AG04450 (cell line): ENCODE measurements around the gene TAF8. TPM values are rescaled to one million over a fixed set of nuclear protein-coding genes. Genes with fewer than 3 reads are reported as not detected.

Source experiments
- CTCF ChIA-PET: fragments of 300-600, 350-600 bp; formaldehyde crosslinking; extraction: SDS; loops from one replicate; lab custom pipeline; 2022; ENCODE audit warnings: antibody characterized with exemption, inconsistent platforms; lab: Charles Lee
- POLR2A ChIA-PET: fragments of 350-600 bp; formaldehyde crosslinking; extraction: SDS; loops from one replicate; lab custom pipeline; 2021; ENCODE audit warnings: antibody characterized with exemption, inconsistent platforms; lab: Yijun Ruan, JAX
- DNase-seq: peaks from one replicate; pipeline ENCODE4 v3.0.0-alpha.2; 2011; ENCODE audit warnings: low read depth, low spot score
- H3K27ac ChIP-seq: one replicate; pipeline ENCODE4 v1.5.1; 2012; ENCODE audit warnings: low read depth, low read length, control low read depth
- H3K27me3 ChIP-seq: one replicate; pipeline ENCODE4 v1.6.0; 2012; ENCODE audit warnings: low read length; ENCODE audit not compliant: control insufficient read depth, insufficient read depth
- H3K4me3 ChIP-seq: 2 replicates; pipeline ENCODE4 v1.5.1; 2011; ENCODE audit warnings: mild to moderate bottlenecking, low read depth, low read length, control low read depth
- H3K9me3 ChIP-seq: 2 replicates; pipeline ENCODE4 v1.5.1; 2012; ENCODE audit warnings: low read length; ENCODE audit not compliant: control insufficient read depth, insufficient read depth
- CTCF ChIP-seq: IDR thresholded peaks from 2 replicates; pipeline ENCODE4 v1.5.1; 2011; ENCODE audit warnings: low read depth, low read length, control low read depth, inconsistent platforms
- polyA plus RNA-seq: library from polyadenylated mRNA; depleted of rRNA; stranded (reverse); fragments of >200 nt; gene quantifications from 2 replicates; pipeline ENCODE4 v1.2.3, GENCODE V29; 2011

The TAF8 gene
- polyA plus RNA-seq, 1 experiment, result 14.6 TPM

GRCh38 chr6:42086046-42087035, 36.0 kb downstream of the TAF8 start:
- no peak overlapping the region for H3K27ac ChIP-seq
- H3K9me3 ChIP-seq, result no peaks in the 10 kb centered on the region
- ChIA-PET POLR2A (no interaction called here), CTCF (interaction anchor here (0.7 to 15.9 kb wide), 7 partner anchors 10 to 128 kb away, joined by 3 to 172 read pairs (median 4); no protein-coding TSS in a partner anchor)
- DNase-seq, result no peak
- no peaks in the 10 kb centered on the region for H3K27me3 ChIP-seq
- no peak overlapping the region for H3K4me3 ChIP-seq
- TF ChIP-seq CTCF, result peak; percentile 45

DNA sequence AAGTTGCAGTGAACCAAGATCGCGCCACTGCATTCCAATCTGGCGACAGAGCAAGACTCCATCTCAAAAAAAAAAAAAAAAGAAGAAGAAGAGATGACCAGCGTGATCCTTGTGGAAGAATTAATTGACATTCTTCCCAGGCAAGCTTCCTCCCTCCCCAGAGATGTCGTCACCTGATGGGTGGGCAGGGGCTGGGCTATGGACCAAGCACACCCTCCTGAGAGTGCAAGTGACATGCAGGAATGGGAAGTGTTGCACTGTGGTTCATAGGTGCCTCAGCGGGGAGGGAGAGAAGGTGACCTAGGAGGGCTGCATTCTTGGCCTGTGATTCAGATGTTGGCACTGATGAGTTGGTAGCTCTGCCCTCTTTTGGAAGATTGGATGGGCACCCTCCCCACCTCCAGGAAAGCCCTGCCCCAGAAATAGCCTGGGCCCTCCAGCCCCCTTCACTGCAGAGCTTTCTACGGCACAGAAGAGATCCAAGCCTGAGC, 37.8 kb downstream of the TAF8 start:
- H3K27me3 ChIP-seq, result no peaks in the 10 kb centered on the region
- H3K27ac ChIP-seq, result no peak overlapping the region
- no peak for TF ChIP-seq CTCF
- H3K9me3 ChIP-seq, result no peaks in the 10 kb centered on the region
- DNase-seq, result no peak
- CTCF ChIA-PET, result interaction anchor here (1.9 kb wide), 1 partner anchor 127 kb away, joined by 7 read pairs; no protein-coding TSS in a partner anchor
- POLR2A ChIA-PET, result no interaction called here
- no peak overlapping the region for H3K4me3 ChIP-seq

- ChIA-PET CTCF (interaction anchor here (0.7 to 1.9 kb wide), 3 partner anchors 13 to 29 kb away, joined by 3 to 6 read pairs (median 3); no protein-coding TSS in a partner anchor), POLR2A (interaction anchor here (0.6 kb wide), 1 partner anchor 80 kb away, joined by 4 read pairs; no protein-coding TSS in a partner anchor)
Measured at GRCh38 chr6:42090819-42091717, 40.7 kb downstream of the TAF8 start.

GRCh38 chr6:42091718-42092023, 41.3 kb downstream of the TAF8 start:
- TF ChIP-seq CTCF, result no peak
- ChIA-PET POLR2A (interaction anchor here (0.5 kb wide), 1 partner anchor 15 kb away, joined by 3 read pairs; no protein-coding TSS in a partner anchor), CTCF (interaction anchor here (0.9 to 1.1 kb wide), 2 partner anchors 13 to 123 kb away, joined by 3 to 5 read pairs; no protein-coding TSS in a partner anchor)
- DNase-seq, result no peak
- H3K4me3 ChIP-seq, result no peak overlapping the region
- no peaks in the 10 kb centered on the region for H3K9me3 ChIP-seq
- H3K27ac ChIP-seq, result no peak overlapping the region
- H3K27me3 ChIP-seq, result no peaks in the 10 kb centered on the region

More at GRCh38 chr6:42090819-42091717, 40.7 kb downstream of the TAF8 start:
- no peaks in the 10 kb centered on the region for H3K27me3 ChIP-seq
- TF ChIP-seq CTCF, result no peak
- DNase-seq, result no peak
- H3K4me3 ChIP-seq, result no peak overlapping the region
- no peaks in the 10 kb centered on the region for H3K9me3 ChIP-seq
- H3K27ac ChIP-seq, result no peak overlapping the region
